D721Med (cell line): ENCODE results near the gene WRAP73.

Experiments
- DNase-seq: peaks from one replicate; pipeline ENCODE4 v3.0.0; 2011; ENCODE audit warnings: low spot score; ENCODE audit not compliant: insufficient read length
- FAIRE-seq: peaks from 2 replicates; lab custom pipeline; 2011; peaks lifted over from hg19 to GRCh38; lab: Jason Lieb, UNC
- CTCF ChIP-seq: IDR thresholded peaks from 2 replicates; pipeline ENCODE4 v1.5.1; 2012; ENCODE audit warnings: mild to moderate bottlenecking, control low read depth; ENCODE audit not compliant: insufficient read depth; ENCODE audit errors: missing control alignments

The WRAP73 gene

GRCh38 chr1:3632298-3632697 is 17.6 kb downstream of the WRAP73 start:
- no peak for DNase-seq
- no peak for FAIRE-seq
- no peak for TF ChIP-seq CTCF

- no peak for TF ChIP-seq CTCF
- DNase-seq: no peak
- no peak for FAIRE-seq
These were observed 18.3 kb downstream of the WRAP73 start for GRCh38 chr1:3631320-3632260.

GRCh38 chr1:3630914-3631313 is 19.0 kb downstream of the WRAP73 start:
- FAIRE-seq: no peak
- peak; percentile 53 for DNase-seq
- TF ChIP-seq CTCF: no peak

GRCh38 chr1:3630161-3630611 is 19.7 kb downstream of the WRAP73 start:
- no peak for DNase-seq
- FAIRE-seq: no peak
- no peak for TF ChIP-seq CTCF

- TF ChIP-seq CTCF: no peak
- FAIRE-seq: no peak
- no peak for DNase-seq
These were observed 20.2 kb downstream of the WRAP73 start for GRCh38 chr1:3629561-3630160.

GRCh38 chr1:3628445-3628844 is 21.5 kb downstream of the WRAP73 start:
- DNase-seq (no peak), FAIRE-seq (no peak)
- TF ChIP-seq CTCF: no peak
